OCI-LY1 (cell line): ENCODE data around the gene RPL28.

ENCODE experiments used
- H2AFZ ChIP-seq: fragments of 200-600 bp; sonication (generic), shearing (Covaris generic); 2 replicates; pipeline ENCODE4 v1.6.0; 2014; ENCODE audit warnings: antibody characterized with exemption, mild to moderate bottlenecking, low read length
- H3F3A ChIP-seq: fragments of 200-600 bp; sonication (generic), shearing (Covaris generic); 2 replicates; pipeline ENCODE4 v1.6.0; 2014; ENCODE audit warnings: mild to moderate bottlenecking, antibody characterized with exemption, low read length, moderate library complexity; ENCODE audit not compliant: insufficient read depth
- H3K27ac ChIP-seq: fragments of 200-600 bp; sonication (generic); 2 replicates; pipeline ENCODE4 v1.5.1; 2014; ENCODE audit warnings: low read length, mixed run types, mild to moderate bottlenecking, low read depth; ENCODE audit not compliant: poor library complexity, severe bottlenecking
- H3K27me3 ChIP-seq: fragments of 200-600 bp; sonication (generic); 2 replicates; pipeline ENCODE4 v1.6.0; 2014; ENCODE audit warnings: antibody characterized with exemption, mild to moderate bottlenecking, low read length, moderate library complexity; ENCODE audit not compliant: insufficient read depth
- H3K36me3 ChIP-seq: fragments of 200-600 bp; sonication (generic); 2 replicates; pipeline ENCODE4 v1.6.1; 2014; ENCODE audit warnings: mild to moderate bottlenecking, antibody characterized with exemption, low read length, moderate library complexity, mixed read lengths; ENCODE audit not compliant: insufficient read depth
- H3K4me1 ChIP-seq: fragments of 200-600 bp; sonication (generic); 2 replicates; pipeline ENCODE4 v1.5.1; 2014; ENCODE audit warnings: mild to moderate bottlenecking, low read length, moderate library complexity; ENCODE audit not compliant: insufficient read depth, severe bottlenecking
- H3K4me2 ChIP-seq: fragments of 200-600 bp; sonication (generic), shearing (Covaris generic); 2 replicates; pipeline ENCODE4 v1.6.1; 2014; ENCODE audit warnings: low read length
- H3K4me3 ChIP-seq: fragments of 200-600 bp; sonication (generic); 2 replicates; pipeline ENCODE4 v1.5.1; 2014; ENCODE audit warnings: low read length, low read depth, mild to moderate bottlenecking, mixed read lengths; ENCODE audit not compliant: poor library complexity, severe bottlenecking
- H3K79me2 ChIP-seq: fragments of 200-600 bp; shearing (Covaris generic); 2 replicates; pipeline ENCODE4 v1.6.1; 2016; ENCODE audit warnings: mixed run types, low read length, mixed read lengths; ENCODE audit not compliant: insufficient read depth
- H3K9ac ChIP-seq: fragments of 200-600 bp; sonication (generic), shearing (Covaris generic); 2 replicates; pipeline ENCODE4 v1.6.1; 2014; ENCODE audit warnings: mild to moderate bottlenecking, low read length, mixed read lengths
- H3K9me2 ChIP-seq: fragments of 200-600 bp; sonication (generic), shearing (Covaris generic); 2 replicates; pipeline ENCODE4 v1.6.1; 2014; ENCODE audit warnings: low read depth, mild to moderate bottlenecking, low read length, mixed read lengths
- H3K9me3 ChIP-seq: fragments of 200-600 bp; shearing (Covaris generic); 2 replicates; pipeline ENCODE4 v1.6.1; 2014; ENCODE audit warnings: low read length, mixed read lengths
- H4K20me1 ChIP-seq: fragments of 200-600 bp; sonication (generic), shearing (Covaris generic); 2 replicates; pipeline ENCODE4 v1.6.0; 2016; ENCODE audit warnings: mild to moderate bottlenecking, low read length; ENCODE audit not compliant: insufficient read depth
- EZH2 ChIP-seq: fragments of 200-600 bp; sonication (generic), shearing (Covaris generic); IDR thresholded peaks from 2 replicates; pipeline ENCODE4 v1.8.0; 2017; ENCODE audit warnings: borderline replicate concordance, mixed run types, mild to moderate bottlenecking, antibody characterized with exemption, low read length, moderate library complexity, mixed read lengths
- TF ChIP-seq, protein P1 (sequence below): fragments of 200-600 bp; sonication (generic), shearing (Covaris generic); IDR thresholded peaks from 2 replicates; pipeline ENCODE4 v1.5.1; 2017; ENCODE audit warnings: mild to moderate bottlenecking, antibody characterized with exemption, low read length, moderate library complexity, mixed read lengths

The RPL28 gene

GRCh38 chr19:55369653-55370304, 16.0 kb upstream of the RPL28 start:
- H3K36me3 ChIP-seq: no peaks in the 10 kb centered on the region
- H3K9me2 ChIP-seq: no peaks in the 10 kb centered on the region
- no peaks in the 10 kb centered on the region for H4K20me1 ChIP-seq
- no peak overlapping the region for H2AFZ ChIP-seq
- no peak overlapping the region for H3K27ac ChIP-seq
- no peak for TF ChIP-seq EZH2
- TF ChIP-seq, protein P1, sequence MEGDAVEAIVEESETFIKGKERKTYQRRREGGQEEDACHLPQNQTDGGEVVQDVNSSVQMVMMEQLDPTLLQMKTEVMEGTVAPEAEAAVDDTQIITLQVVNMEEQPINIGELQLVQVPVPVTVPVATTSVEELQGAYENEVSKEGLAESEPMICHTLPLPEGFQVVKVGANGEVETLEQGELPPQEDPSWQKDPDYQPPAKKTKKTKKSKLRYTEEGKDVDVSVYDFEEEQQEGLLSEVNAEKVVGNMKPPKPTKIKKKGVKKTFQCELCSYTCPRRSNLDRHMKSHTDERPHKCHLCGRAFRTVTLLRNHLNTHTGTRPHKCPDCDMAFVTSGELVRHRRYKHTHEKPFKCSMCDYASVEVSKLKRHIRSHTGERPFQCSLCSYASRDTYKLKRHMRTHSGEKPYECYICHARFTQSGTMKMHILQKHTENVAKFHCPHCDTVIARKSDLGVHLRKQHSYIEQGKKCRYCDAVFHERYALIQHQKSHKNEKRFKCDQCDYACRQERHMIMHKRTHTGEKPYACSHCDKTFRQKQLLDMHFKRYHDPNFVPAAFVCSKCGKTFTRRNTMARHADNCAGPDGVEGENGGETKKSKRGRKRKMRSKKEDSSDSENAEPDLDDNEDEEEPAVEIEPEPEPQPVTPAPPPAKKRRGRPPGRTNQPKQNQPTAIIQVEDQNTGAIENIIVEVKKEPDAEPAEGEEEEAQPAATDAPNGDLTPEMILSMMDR: no peak
- no peaks in the 10 kb centered on the region for H3K79me2 ChIP-seq
- H3K9me3 ChIP-seq: no peaks in the 10 kb centered on the region
- H3F3A ChIP-seq: no peaks in the 10 kb centered on the region
- peaks cover 8% of the 10 kb centered on the region; the same call in 1 of the 2 replicates for H3K27me3 ChIP-seq
- peaks cover 4% of the 10 kb centered on the region for H3K4me1 ChIP-seq
- H3K4me3 ChIP-seq: no peak overlapping the region
- peak overlapping the region; percentile 48; the same call in 1 of the 2 replicates for H3K4me2 ChIP-seq
- no peak overlapping the region for H3K9ac ChIP-seq

DNA sequence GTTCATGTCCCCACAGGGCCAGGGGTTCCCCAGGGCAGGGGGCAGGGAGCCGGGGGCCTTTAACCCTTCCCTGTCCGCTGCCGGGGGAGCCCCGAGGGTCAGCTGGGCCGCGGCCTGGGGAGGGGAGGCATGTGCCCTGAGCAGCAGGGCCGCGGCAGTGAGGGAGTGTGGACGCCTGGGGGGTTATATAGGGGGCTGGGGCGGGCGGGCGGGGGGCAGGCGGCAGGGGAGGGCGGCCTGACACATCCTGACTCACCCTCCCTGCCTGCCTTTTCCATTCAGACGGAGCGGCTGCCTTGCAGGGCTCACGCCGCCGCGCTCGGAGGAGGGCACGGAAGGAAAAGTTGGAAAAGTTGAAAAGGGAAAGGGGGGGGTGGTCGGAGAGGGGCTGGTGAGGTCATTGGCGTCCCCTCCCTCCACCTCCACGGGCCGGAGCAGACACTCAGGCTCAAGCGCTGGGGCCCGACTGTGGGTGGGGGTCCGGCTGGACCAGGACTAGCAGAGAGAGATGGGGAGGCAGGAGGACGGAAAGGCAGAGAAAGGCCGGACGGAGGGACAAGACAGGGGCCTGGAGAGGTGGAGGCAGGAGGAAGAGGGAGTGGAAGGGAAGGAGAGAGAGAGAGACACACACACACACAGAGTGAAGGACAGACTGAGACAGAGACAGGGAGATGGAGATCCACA, 15.3 kb upstream of the RPL28 start, which contains the start of gene IL11:
Gene IL11, minus strand, starts transcription at position 159 of the 684 bp plus-strand sequence. Its CDS starts 153 bp downstream, at position 6.
- H4K20me1 ChIP-seq: no peaks in the 10 kb centered on the region
- H3K4me3 ChIP-seq: no peak within 1 kb of the TSS
- H3K27ac ChIP-seq: no peak within 1 kb of the TSS
- H3K9me3 ChIP-seq: no peaks in the 10 kb centered on the region
- no peak within 1 kb of the TSS for H3K9ac ChIP-seq
- H2AFZ ChIP-seq: no peak within 1 kb of the TSS
- no peak for TF ChIP-seq EZH2
- TF ChIP-seq, protein P1: no peak
- no peaks in the 10 kb centered on the region for H3K79me2 ChIP-seq
- H3K9me2 ChIP-seq: no peaks in the 10 kb centered on the region
- H3K36me3 ChIP-seq: no peaks in the 10 kb centered on the region
- no peaks in the 10 kb centered on the region for H3F3A ChIP-seq
- H3K4me1 ChIP-seq: peaks cover 4% of the 10 kb centered on the region
- H3K27me3 ChIP-seq: peaks cover 6% of the 10 kb centered on the region; the same call in 1 of the 2 replicates
- H3K4me2 ChIP-seq: peak within 1 kb of the TSS; percentile 48; the same call in 1 of the 2 replicates

DNA sequence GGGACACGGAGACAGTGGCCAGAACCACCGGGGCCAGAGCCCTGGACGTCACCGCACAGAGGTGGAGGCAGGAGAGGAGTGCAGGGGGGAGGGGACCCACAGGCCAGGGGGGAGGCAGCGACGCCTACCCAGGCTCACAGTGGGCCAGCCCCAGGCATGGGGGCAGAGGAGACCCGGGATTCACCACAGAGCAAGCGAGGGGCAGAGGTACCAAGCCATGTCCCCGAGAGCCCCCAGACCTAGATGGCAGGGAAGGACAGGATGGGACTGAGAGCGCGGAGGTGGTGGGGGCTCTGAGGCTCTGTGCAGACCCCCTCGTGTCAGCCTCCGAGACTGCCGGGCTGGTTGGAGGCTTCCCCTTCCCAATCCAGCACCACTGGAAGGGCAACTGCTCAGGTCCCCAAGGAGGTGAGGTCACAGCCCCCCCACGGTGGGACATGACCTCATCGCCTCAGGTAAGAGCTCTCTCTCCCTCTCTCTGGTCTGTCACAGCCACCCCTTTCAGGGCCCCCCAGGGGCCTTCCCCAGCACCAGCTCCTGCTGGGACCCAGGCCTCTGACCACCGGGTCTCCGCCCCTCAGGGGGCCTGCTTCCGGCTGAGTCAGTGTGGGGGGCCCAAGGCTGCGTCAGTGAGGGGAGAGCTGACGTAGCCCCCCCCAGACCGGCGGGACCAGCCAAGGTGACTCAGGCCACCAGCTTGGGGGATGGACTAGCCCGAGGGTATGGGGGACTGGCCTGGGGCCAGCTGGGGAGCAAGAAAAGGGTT, 13.2 kb upstream of the RPL28 start:
- Histone ChIP-seq H3K4me2 (no peak overlapping the region), H3K9me2 (no peaks in the 10 kb centered on the region), H3K27ac (no peak overlapping the region), H2AFZ (no peak overlapping the region), H3F3A (no peaks in the 10 kb centered on the region), H3K27me3 (peaks cover 18% of the 10 kb centered on the region; the same call in 1 of the 2 replicates), H4K20me1 (no peaks in the 10 kb centered on the region), H3K4me3 (no peak overlapping the region), H3K4me1 (peaks cover 4% of the 10 kb centered on the region), H3K79me2 (no peaks in the 10 kb centered on the region), H3K36me3 (no peaks in the 10 kb centered on the region), H3K9me3 (no peaks in the 10 kb centered on the region), H3K9ac (no peak overlapping the region)
- no peak for TF ChIP-seq EZH2
- TF ChIP-seq, protein P1: no peak
